Measurements from ENCODE around the gene NACC2.

The NACC2 gene

GRCh38 chr9:136127313-136127712, 32.2 kb upstream of the NACC2 start:
- no peak for DNase-seq

- DNase-seq, result no peak
Measured at GRCh38 chr9:136124976-136125692, 30.0 kb upstream of the NACC2 start.

GRCh38 chr9:136122425-136123383, 27.6 kb upstream of the NACC2 start:
- DNase-seq, result peak; percentile 78

- no peak for DNase-seq
Measured at GRCh38 chr9:136121801-136122200, 26.7 kb upstream of the NACC2 start.

GRCh38 chr9:136120438-136120844, 25.4 kb upstream of the NACC2 start:
- DNase-seq, result no peak

GRCh38 chr9:136119883-136120393, 24.8 kb upstream of the NACC2 start:
- DNase-seq, result no peak

GRCh38 chr9:136119061-136119882, 24.2 kb upstream of the NACC2 start:
- DNase-seq, result peak; percentile 40

GRCh38 chr9:136118320-136119060, 23.4 kb upstream of the NACC2 start, which contains the start of gene TMEM250:
TSS of gene TMEM250 (minus strand) at chr9:136118875. CDS start at chr9:136116900, 1,975 bp downstream.
- DNase-seq, result peak; percentile 96

- DNase-seq, result no peak
Measured at GRCh38 chr9:136117916-136118319, 22.8 kb upstream of the NACC2 start.

GRCh38 chr9:136117291-136117915, 22.3 kb upstream of the NACC2 start:
- no peak for DNase-seq

GRCh38 chr9:136116360-136117098, 21.4 kb upstream of the NACC2 start:
- no peak for DNase-seq

- DNase-seq, result no peak
Measured at GRCh38 chr9:136115641-136116359, 20.7 kb upstream of the NACC2 start.

- DNase-seq, result no peak
Measured at GRCh38 chr9:136115206-136115605, 20.1 kb upstream of the NACC2 start.

GRCh38 chr9:136114610-136115009, 19.5 kb upstream of the NACC2 start:
- DNase-seq, result no peak

- DNase-seq, result no peak
Measured at GRCh38 chr9:136112541-136112940, 17.5 kb upstream of the NACC2 start.

- DNase-seq, result no peak
Measured at GRCh38 chr9:136111910-136112309, 16.8 kb upstream of the NACC2 start.

GRCh38 chr9:136111190-136111589, 16.1 kb upstream of the NACC2 start:
- no peak for DNase-seq

GRCh38 chr9:136110082-136111061, 15.3 kb upstream of the NACC2 start:
- DNase-seq, result no peak
